PC-9 (cell line): ENCODE data around the gene NAGLU. TPM values are rescaled to one million over a fixed set of nuclear protein-coding genes. Genes with fewer than 3 reads are reported as not detected.

ENCODE experiments used
- BruUV-seq: library from RNA; stranded (reverse); fragments of 400-500 nt; replicated peaks from 2 replicates; lab custom pipeline; 2021; lab: Mats Ljungman, UMichigan
- CTCF ChIA-PET: fragments of 300-600 bp; sonication (Branson Sonifier 250); formaldehyde crosslinking; loops from one replicate; lab custom pipeline; 2022; ENCODE audit warnings: antibody characterized with exemption; lab: Charles Lee
- POLR2A ChIA-PET: fragments of 300-600 bp; sonication (Branson Sonifier 250); formaldehyde crosslinking; loops from one replicate; lab custom pipeline; 2022; ENCODE audit warnings: antibody characterized with exemption; ENCODE audit not compliant: unreplicated experiment; lab: Charles Lee
- DNase-seq, 2 experiments: peaks; one replicate each; pipeline versions ENCODE4 v3.0.0 to v3.0.0-alpha.2; 2015 to 2022; ENCODE audit warnings: mixed read lengths in 1 of 2
- H2AFZ ChIP-seq: fragments of 200-600 bp; sonication (generic); 2 replicates; pipeline ENCODE4 v1.8.1; 2017; ENCODE audit warnings: antibody characterized with exemption
- H3F3A ChIP-seq: fragments of 200-600 bp; sonication (generic); 2 replicates; pipeline ENCODE4 v1.8.1; 2017; ENCODE audit warnings: antibody characterized with exemption, mild to moderate bottlenecking, low read depth; ENCODE audit not compliant: insufficient read depth
- H3K27ac ChIP-seq: fragments of 200-600 bp; sonication (generic); 2 replicates; pipeline ENCODE4 v1.6.1; 2016; ENCODE audit warnings: mixed run types
- H3K27me3 ChIP-seq: fragments of 200-600 bp; sonication (generic); 2 replicates; pipeline ENCODE4 v1.6.1; 2016; ENCODE audit warnings: low read depth, mixed run types; ENCODE audit not compliant: insufficient read depth
- H3K36me3 ChIP-seq: fragments of 200-600 bp; sonication (generic); 2 replicates; pipeline ENCODE4 v1.6.1; 2016; ENCODE audit warnings: low read depth, mixed run types
- H3K4me1 ChIP-seq: fragments of 200-600 bp; sonication (generic); replicated peaks from 2 replicates; pipeline ENCODE4 v1.6.1; 2016; ENCODE audit warnings: mixed run types; ENCODE audit not compliant: insufficient read depth
- H3K4me2 ChIP-seq: fragments of 200-600 bp; sonication (generic); 2 replicates; pipeline ENCODE4 v1.6.1; 2017; ENCODE audit warnings: mixed run types
- H3K4me3 ChIP-seq: fragments of 200-600 bp; sonication (generic); 2 replicates; pipeline ENCODE4 v1.6.1; 2016; ENCODE audit warnings: mixed run types
- H3K79me2 ChIP-seq: fragments of 200-600 bp; sonication (generic); 2 replicates; pipeline ENCODE4 v1.6.1; 2017; ENCODE audit warnings: low read depth, mixed run types
- H3K9me2 ChIP-seq: fragments of 200-600 bp; sonication (generic); 2 replicates; pipeline ENCODE4 v1.8.1; 2017; ENCODE audit warnings: mild to moderate bottlenecking; ENCODE audit not compliant: insufficient read depth
- H3K9me3 ChIP-seq: fragments of 200-600 bp; sonication (generic); 2 replicates; pipeline ENCODE4 v1.8.1; 2016; ENCODE audit warnings: low read depth; ENCODE audit not compliant: insufficient read depth
- H4K20me1 ChIP-seq: fragments of 200-600 bp; sonication (generic); 2 replicates; pipeline ENCODE4 v1.8.1; 2017; ENCODE audit not compliant: insufficient read depth
- CTCF ChIP-seq: fragments of 200-600 bp; sonication (generic); conservative IDR thresholded peaks from 2 replicates; pipeline ENCODE4 v1.6.1; 2017; ENCODE audit warnings: mixed run types, antibody characterized with exemption, mild to moderate bottlenecking, moderate library complexity
- EZH2 ChIP-seq: fragments of 200-600 bp; sonication (generic); IDR thresholded peaks from 2 replicates; pipeline ENCODE4 v1.8.0; 2017; ENCODE audit warnings: antibody characterized with exemption, low read depth
- intact Hi-C: fragments of 100-400 bp; cut with micrococcal nuclease; formaldehyde crosslinking; loops from one replicate; pipeline ENCODE4 v1.10.0; 2022; ENCODE audit not compliant: unreplicated experiment
- total RNA-seq: library from RNA; stranded (reverse); gene quantifications from 2 replicates; pipeline ENCODE4 v1.2.3, GENCODE V29; 2021

The NAGLU gene
- total RNA-seq, 1 experiment from 2014 or later: 18.2 TPM

- no peak overlapping the region for H3K4me3 ChIP-seq
- peaks cover 53% of the 10 kb centered on the region for H3K4me1 ChIP-seq
- CTCF ChIA-PET: interaction anchor here (0.6 kb wide), 1 partner anchor 109 kb away, joined by 3 read pairs; no protein-coding TSS in a partner anchor
Measured at GRCh38 chr17:42520540-42520951, 15.5 kb upstream of the NAGLU start.

GRCh38 chr17:42521036-42521435 is 15.0 kb upstream of the NAGLU start:
- BruUV-seq: no TSS peak
- ChIA-PET CTCF (interaction anchor here (0.6 kb wide), 1 partner anchor 109 kb away, joined by 3 read pairs; no protein-coding TSS in a partner anchor), POLR2A (interaction anchor here (0.6 kb wide), 1 partner anchor 651 kb away, joined by 4 read pairs; no protein-coding TSS in a partner anchor)

More at GRCh38 chr17:42520540-42520951, 15.5 kb upstream of the NAGLU start:
- Histone ChIP-seq H2AFZ (no peak overlapping the region), H3K27me3 (no peaks in the 10 kb centered on the region), H3K27ac (peak overlapping the region; percentile 89), H3K9me2 (no peaks in the 10 kb centered on the region), H3K79me2 (no peaks in the 10 kb centered on the region), H4K20me1 (no peaks in the 10 kb centered on the region), H3K9me3 (no peaks in the 10 kb centered on the region), H3F3A (peaks cover 54% of the 10 kb centered on the region), H3K4me2 (peak overlapping the region; percentile 67), H3K36me3 (0 out of 2 replicates have a peak, but pooled peaks cover 3% of the 10 kb centered on the region)
- TSS peak; percentile 69 for BruUV-seq
- intact Hi-C loops: no loop called here
- POLR2A ChIA-PET: interaction anchor here (0.6 to 1.1 kb wide), 7 partner anchors 12 to 832 kb away, joined by 4 to 18 read pairs (median 6); partner anchors contain the start of genes BECN1, CAVIN1 and EIF1
- TF ChIP-seq CTCF (peak; percentile 40; the same call in 1 of the 2 replicates), EZH2 (no peak)
- DNase-seq: no peak

GRCh38 chr17:42521666-42522262 is 14.3 kb upstream of the NAGLU start:
- Histone ChIP-seq H4K20me1 (no peaks in the 10 kb centered on the region), H3K27ac (no peak overlapping the region), H3K36me3 (no peaks in the 10 kb centered on the region), H3F3A (peaks cover 49% of the 10 kb centered on the region), H3K4me1 (peaks cover 48% of the 10 kb centered on the region), H3K79me2 (no peaks in the 10 kb centered on the region), H3K4me2 (no peak overlapping the region), H3K4me3 (no peak overlapping the region), H3K9me2 (no peaks in the 10 kb centered on the region), H3K27me3 (no peaks in the 10 kb centered on the region), H3K9me3 (no peaks in the 10 kb centered on the region), H2AFZ (no peak overlapping the region)
- intact Hi-C loops: no loop called here
- POLR2A ChIA-PET: no interaction called here
- CTCF ChIA-PET: no interaction called here
- no TSS peak for BruUV-seq
- no peak for TF ChIP-seq EZH2
- TF ChIP-seq CTCF: no peak
- no peak for DNase-seq

More at GRCh38 chr17:42521036-42521435, 15.0 kb upstream of the NAGLU start:
- intact Hi-C loops: no loop called here
- Histone ChIP-seq H3K36me3 (0 out of 2 replicates have a peak, but pooled peaks cover 3% of the 10 kb centered on the region), H3K9me2 (no peaks in the 10 kb centered on the region), H3K27ac (peak overlapping the region; percentile 89), H3F3A (peaks cover 53% of the 10 kb centered on the region), H3K4me2 (peak overlapping the region; percentile 67; the same call in 1 of the 2 replicates), H3K27me3 (no peaks in the 10 kb centered on the region), H2AFZ (no peak overlapping the region), H3K9me3 (no peaks in the 10 kb centered on the region), H4K20me1 (no peaks in the 10 kb centered on the region), H3K4me3 (no peak overlapping the region), H3K79me2 (no peaks in the 10 kb centered on the region), H3K4me1 (peaks cover 53% of the 10 kb centered on the region)
- TF ChIP-seq EZH2: no peak
- no peak for TF ChIP-seq CTCF
- no peak for DNase-seq
